ENCODE data around the gene DCAF10. TPM values are rescaled to one million over a fixed set of nuclear protein-coding genes. Genes with fewer than 3 reads are reported as not detected.

Gene DCAF10
- total and polyA plus RNA-seq, 2 of the 8 experiments (the other 6 are each of a cell fraction or from before 2014, with no cell fraction given): 7.1 to 15.0 TPM

GRCh38 chr9:37753489-37754190, 47.0 kb upstream of the DCAF10 start, which contains the start of gene TRMT10B (continued):
- no peak for TF ChIP-seq CHD7 (IDR thresholded peaks at IDR 0.05; ENCODE audit: insufficient replicate concordance, low read length)
- no peak for TF ChIP-seq POLR2A (IDR thresholded peaks at IDR 0.05; ENCODE audit: control extremely low read depth in 1 of 2, low read depth in 2 of 2, low read length in 2 of 2)
- TF ChIP-seq SP2 (IDR thresholded peaks at IDR 0.05; ENCODE audit: low read length): no peak
- no peak for TF ChIP-seq SP4 (IDR thresholded peaks at IDR 0.05; ENCODE audit: low read length)
- TF ChIP-seq MAX (IDR thresholded peaks at IDR 0.05): peak; percentile 11; the same call in 1 of the 2 replicates
- TF ChIP-seq SIN3A (conservative IDR thresholded peaks at IDR 0.05 in 1 of 2, IDR thresholded peaks at IDR 0.05 in 1 of 2; ENCODE audit: low read depth in 1 of 2, low read length in 2 of 2): no peak
- TF ChIP-seq RXRA (IDR thresholded peaks at IDR 0.05; ENCODE audit: insufficient read depth, low read depth, low read length): no peak
- peak; percentile 50; the same call in 1 of the 2 replicates for TF ChIP-seq CEBPB (IDR thresholded peaks at IDR 0.05; ENCODE audit: low read depth, low read length)
- TF ChIP-seq SAP30 (IDR thresholded peaks at IDR 0.05; ENCODE audit: insufficient read depth, insufficient replicate concordance, low read length): peak; percentile 71
- no peak for TF ChIP-seq YY1 (IDR thresholded peaks at IDR 0.05; ENCODE audit: low read depth, low read length)
- no peak for TF ChIP-seq BRCA1 (IDR thresholded peaks at IDR 0.05; ENCODE audit: low read depth, low read length)

Data from H1 (cell line).